ENCODE data around the gene EGR1. TPM values are rescaled to one million over a fixed set of nuclear protein-coding genes. Genes with fewer than 3 reads are reported as not detected.

The EGR1 gene
- total RNA-seq, 2 experiments from 2014 or later: 5.7 to 6.2 TPM

DNA sequence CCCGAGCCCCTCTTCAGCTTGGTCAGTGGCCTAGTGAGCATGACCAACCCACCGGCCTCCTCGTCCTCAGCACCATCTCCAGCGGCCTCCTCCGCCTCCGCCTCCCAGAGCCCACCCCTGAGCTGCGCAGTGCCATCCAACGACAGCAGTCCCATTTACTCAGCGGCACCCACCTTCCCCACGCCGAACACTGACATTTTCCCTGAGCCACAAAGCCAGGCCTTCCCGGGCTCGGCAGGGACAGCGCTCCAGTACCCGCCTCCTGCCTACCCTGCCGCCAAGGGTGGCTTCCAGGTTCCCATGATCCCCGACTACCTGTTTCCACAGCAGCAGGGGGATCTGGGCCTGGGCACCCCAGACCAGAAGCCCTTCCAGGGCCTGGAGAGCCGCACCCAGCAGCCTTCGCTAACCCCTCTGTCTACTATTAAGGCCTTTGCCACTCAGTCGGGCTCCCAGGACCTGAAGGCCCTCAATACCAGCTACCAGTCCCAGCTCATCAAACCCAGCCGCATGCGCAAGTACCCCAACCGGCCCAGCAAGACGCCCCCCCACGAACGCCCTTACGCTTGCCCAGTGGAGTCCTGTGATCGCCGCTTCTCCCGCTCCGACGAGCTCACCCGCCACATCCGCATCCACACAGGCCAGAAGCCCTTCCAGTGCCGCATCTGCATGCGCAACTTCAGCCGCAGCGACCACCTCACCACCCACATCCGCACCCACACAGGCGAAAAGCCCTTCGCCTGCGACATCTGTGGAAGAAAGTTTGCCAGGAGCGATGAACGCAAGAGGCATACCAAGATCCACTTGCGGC, 1.8 kb downstream of the EGR1 start:
- Histone ChIP-seq H3K27ac (ENCODE audit: low read depth in 1 of 2, low read length in 2 of 2) (no peak overlapping the region), H3K4me1 (ENCODE audit: insufficient read depth, low read length) (peaks cover 47% of the 10 kb centered on the region), H3K36me3 (ENCODE audit: insufficient read depth, low read length) (peaks cover 9% of the 10 kb centered on the region), H3K9me3 (ENCODE audit: control insufficient read depth in 1 of 2, insufficient read depth in 1 of 2, low read length in 2 of 2) (no peaks in the 10 kb centered on the region), H3K27me3 (ENCODE audit: control insufficient read depth in 1 of 2, insufficient read depth in 2 of 2, low read length in 2 of 2) (no peaks in the 10 kb centered on the region), H3K4me3 (ENCODE audit: low read length) (peak overlapping the region; percentile 60)
- POLR2A ChIA-PET: no interaction called here
- H3K27ac Mint-ChIP-seq: peak overlapping the region; percentile 79
- DNase-seq (no peak), ATAC-seq (ENCODE audit: poor library complexity) (no peak)
- CTCF ChIA-PET: interaction anchor here (0.5 to 4.7 kb wide), 4 partner anchors 17 to 81 kb away, joined by 3 to 38 read pairs (median 18); no protein-coding TSS in a partner anchor
- H3K27me3 Mint-ChIP-seq: no peaks in the 10 kb centered on the region
- peaks cover 26% of the 10 kb centered on the region for H3K4me1 Mint-ChIP-seq (ENCODE audit: low read depth)
- H3K4me3 Mint-ChIP-seq: peak overlapping the region; percentile 96
- intact Hi-C loops (cut with DNase I, micrococcal nuclease): loop anchor here in 1 of 2 experiments (1.0 to 10.0 kb wide), 3 partner anchors 24 to 938 kb away; partner anchors contain the start of genes HSPA9 and SPATA24
- peaks cover 20% of the 10 kb centered on the region for H3K36me3 Mint-ChIP-seq (ENCODE audit: low read depth)
- TF ChIP-seq CTCF (IDR thresholded peaks at IDR 0.05): no peak
- H3K9me3 Mint-ChIP-seq: no peaks in the 10 kb centered on the region

DNA sequence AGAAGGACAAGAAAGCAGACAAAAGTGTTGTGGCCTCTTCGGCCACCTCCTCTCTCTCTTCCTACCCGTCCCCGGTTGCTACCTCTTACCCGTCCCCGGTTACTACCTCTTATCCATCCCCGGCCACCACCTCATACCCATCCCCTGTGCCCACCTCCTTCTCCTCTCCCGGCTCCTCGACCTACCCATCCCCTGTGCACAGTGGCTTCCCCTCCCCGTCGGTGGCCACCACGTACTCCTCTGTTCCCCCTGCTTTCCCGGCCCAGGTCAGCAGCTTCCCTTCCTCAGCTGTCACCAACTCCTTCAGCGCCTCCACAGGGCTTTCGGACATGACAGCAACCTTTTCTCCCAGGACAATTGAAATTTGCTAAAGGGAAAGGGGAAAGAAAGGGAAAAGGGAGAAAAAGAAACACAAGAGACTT, 2.4 kb downstream of the EGR1 start:
- peaks cover 26% of the 10 kb centered on the region for H3K4me1 Mint-ChIP-seq (ENCODE audit: low read depth)
- H3K36me3 Mint-ChIP-seq (ENCODE audit: low read depth): peaks cover 20% of the 10 kb centered on the region
- ChIA-PET POLR2A (no interaction called here), CTCF (no interaction called here)
- no peaks in the 10 kb centered on the region for H3K9me3 Mint-ChIP-seq
- Histone ChIP-seq H3K9me3 (ENCODE audit: control insufficient read depth in 1 of 2, insufficient read depth in 1 of 2, low read length in 2 of 2) (no peaks in the 10 kb centered on the region), H3K27me3 (ENCODE audit: control insufficient read depth in 1 of 2, insufficient read depth in 2 of 2, low read length in 2 of 2) (no peaks in the 10 kb centered on the region), H3K4me3 (ENCODE audit: low read length) (no peak overlapping the region), H3K27ac (ENCODE audit: low read depth in 1 of 2, low read length in 2 of 2) (no peak overlapping the region), H3K4me1 (ENCODE audit: insufficient read depth, low read length) (peaks cover 47% of the 10 kb centered on the region), H3K36me3 (ENCODE audit: insufficient read depth, low read length) (peaks cover 9% of the 10 kb centered on the region)
- intact Hi-C loops (cut with DNase I, micrococcal nuclease): loop anchor here in 1 of 2 experiments (10.0 kb wide), 2 partner anchors 107 to 937 kb away; partner anchors contain the start of genes HSPA9 and SPATA24
- H3K4me3 Mint-ChIP-seq: peak overlapping the region; percentile 96
- no peaks in the 10 kb centered on the region for H3K27me3 Mint-ChIP-seq
- no peak for ATAC-seq (ENCODE audit: poor library complexity)
- TF ChIP-seq CTCF (IDR thresholded peaks at IDR 0.05): no peak
- DNase-seq: no peak
- H3K27ac Mint-ChIP-seq: peak overlapping the region; percentile 79

DNA sequence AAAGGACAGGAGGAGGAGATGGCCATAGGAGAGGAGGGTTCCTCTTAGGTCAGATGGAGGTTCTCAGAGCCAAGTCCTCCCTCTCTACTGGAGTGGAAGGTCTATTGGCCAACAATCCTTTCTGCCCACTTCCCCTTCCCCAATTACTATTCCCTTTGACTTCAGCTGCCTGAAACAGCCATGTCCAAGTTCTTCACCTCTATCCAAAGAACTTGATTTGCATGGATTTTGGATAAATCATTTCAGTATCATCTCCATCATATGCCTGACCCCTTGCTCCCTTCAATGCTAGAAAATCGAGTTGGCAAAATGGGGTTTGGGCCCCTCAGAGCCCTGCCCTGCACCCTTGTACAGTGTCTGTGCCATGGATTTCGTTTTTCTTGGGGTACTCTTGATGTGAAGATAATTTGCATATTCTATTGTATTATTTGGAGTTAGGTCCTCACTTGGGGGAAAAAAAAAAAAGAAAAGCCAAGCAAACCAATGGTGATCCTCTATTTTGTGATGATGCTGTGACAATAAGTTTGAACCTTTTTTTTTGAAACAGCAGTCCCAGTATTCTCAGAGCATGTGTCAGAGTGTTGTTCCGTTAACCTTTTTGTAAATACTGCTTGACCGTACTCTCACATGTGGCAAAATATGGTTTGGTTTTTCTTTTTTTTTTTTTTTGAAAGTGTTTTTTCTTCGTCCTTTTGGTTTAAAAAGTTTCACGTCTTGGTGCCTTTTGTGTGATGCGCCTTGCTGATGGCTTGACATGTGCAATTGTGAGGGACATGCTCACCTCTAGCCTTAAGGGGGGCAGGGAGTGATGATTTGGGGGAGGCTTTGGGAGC, 3.1 kb downstream of the EGR1 start:
- Mint-ChIP-seq H3K27ac (peak overlapping the region; percentile 79), H3K27me3 (no peaks in the 10 kb centered on the region), H3K4me1 (ENCODE audit: low read depth) (peaks cover 26% of the 10 kb centered on the region), H3K4me3 (peak overlapping the region; percentile 96), H3K36me3 (ENCODE audit: low read depth) (peaks cover 20% of the 10 kb centered on the region), H3K9me3 (no peaks in the 10 kb centered on the region)
- DNase-seq: no peak
- Histone ChIP-seq H3K36me3 (ENCODE audit: insufficient read depth, low read length) (peaks cover 9% of the 10 kb centered on the region), H3K9me3 (ENCODE audit: control insufficient read depth in 1 of 2, insufficient read depth in 1 of 2, low read length in 2 of 2) (no peaks in the 10 kb centered on the region), H3K4me1 (ENCODE audit: insufficient read depth, low read length) (peaks cover 41% of the 10 kb centered on the region), H3K4me3 (ENCODE audit: low read length) (no peak overlapping the region), H3K27ac (ENCODE audit: low read depth in 1 of 2, low read length in 2 of 2) (no peak overlapping the region), H3K27me3 (ENCODE audit: control insufficient read depth in 1 of 2, insufficient read depth in 2 of 2, low read length in 2 of 2) (no peaks in the 10 kb centered on the region)
- intact Hi-C loops (cut with DNase I, micrococcal nuclease): loop anchor here in 1 of 2 experiments (10.0 kb wide), 2 partner anchors 106 to 936 kb away; partner anchors contain the start of genes HSPA9 and SPATA24
- ChIA-PET CTCF (no interaction called here), POLR2A (no interaction called here)
- ATAC-seq (ENCODE audit: poor library complexity): no peak
- TF ChIP-seq CTCF (IDR thresholded peaks at IDR 0.05): no peak

Data from CD4-positive, alpha-beta T cell (primary cell).